Measurements from ENCODE around the gene RPS21.
"Not testable (repeated sequence)": the region's sequence is repeated elsewhere in the genome, so short reads cannot be mapped to it uniquely, and the experiment has no call there.

The RPS21 gene

GRCh38 chr20:62426059-62426348 is 39.1 kb downstream of the RPS21 start:
- DNase-seq (ENCODE audit: low spot score): not testable (repeated sequence)

GRCh38 chr20:62426699-62427131 is 39.8 kb downstream of the RPS21 start:
- DNase-seq (ENCODE audit: low spot score): no peak

- no peak for DNase-seq (ENCODE audit: low spot score)
Observed at GRCh38 chr20:62427172-62428001, 40.5 kb downstream of the RPS21 start, which contains the start of gene RBBP8NL. Gene RBBP8NL (minus strand): TSS chr20:62427539. CDS start chr20:62419647, 7,892 bp downstream.

GRCh38 chr20:62428002-62428372 is 41.1 kb downstream of the RPS21 start:
- no peak for DNase-seq (ENCODE audit: low spot score)

GRCh38 chr20:62428396-62429295 is 41.7 kb downstream of the RPS21 start:
- DNase-seq (ENCODE audit: low spot score): no peak

GRCh38 chr20:62429455-62430310 is 42.8 kb downstream of the RPS21 start:
- DNase-seq (ENCODE audit: low spot score): no peak

- no peak for DNase-seq (ENCODE audit: low spot score)
Observed at GRCh38 chr20:62430311-62430853, 43.5 kb downstream of the RPS21 start.

GRCh38 chr20:62430866-62431447 is 44.1 kb downstream of the RPS21 start:
- no peak for DNase-seq (ENCODE audit: low spot score)

- no peak for DNase-seq (ENCODE audit: low spot score)
Observed at GRCh38 chr20:62433658-62434497, 47.0 kb downstream of the RPS21 start.

GRCh38 chr20:62436692-62437091 is 49.8 kb downstream of the RPS21 start:
- DNase-seq (ENCODE audit: low spot score): no peak

- DNase-seq (ENCODE audit: low spot score): no peak
Observed at GRCh38 chr20:62437496-62437895, 50.6 kb downstream of the RPS21 start.

GRCh38 chr20:62437927-62438326 is 51.0 kb downstream of the RPS21 start:
- DNase-seq (ENCODE audit: low spot score): no peak
